ENCODE measurements around the gene HMGXB4.
A peak's percentile ranks its signal among the peaks of the same experiment; 100 is the strongest.

HMGXB4 gene

DNA sequence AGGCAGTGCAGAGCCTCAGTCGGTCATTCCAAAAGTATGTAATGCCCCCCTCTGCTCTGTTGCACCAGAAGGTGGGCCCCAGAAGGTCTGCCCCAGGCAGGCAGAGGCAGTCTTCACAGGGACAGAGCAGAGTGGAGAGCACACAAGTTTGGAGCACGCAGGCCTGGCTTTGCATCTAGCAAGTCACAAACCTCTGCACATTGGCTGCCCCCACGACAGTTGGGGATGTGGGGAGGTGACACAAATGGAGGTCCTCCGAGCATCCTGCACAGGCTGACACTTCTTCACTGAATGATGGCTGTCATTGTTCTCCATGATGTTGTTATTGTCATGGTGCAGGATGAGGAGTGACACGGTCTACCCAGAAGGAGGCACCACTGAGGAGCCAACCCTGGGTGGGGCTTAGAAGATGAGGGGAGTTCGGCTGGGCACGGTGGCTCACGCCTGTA, 54.3 kb downstream of the HMGXB4 start:
- DNase-seq = no peak

DNA sequence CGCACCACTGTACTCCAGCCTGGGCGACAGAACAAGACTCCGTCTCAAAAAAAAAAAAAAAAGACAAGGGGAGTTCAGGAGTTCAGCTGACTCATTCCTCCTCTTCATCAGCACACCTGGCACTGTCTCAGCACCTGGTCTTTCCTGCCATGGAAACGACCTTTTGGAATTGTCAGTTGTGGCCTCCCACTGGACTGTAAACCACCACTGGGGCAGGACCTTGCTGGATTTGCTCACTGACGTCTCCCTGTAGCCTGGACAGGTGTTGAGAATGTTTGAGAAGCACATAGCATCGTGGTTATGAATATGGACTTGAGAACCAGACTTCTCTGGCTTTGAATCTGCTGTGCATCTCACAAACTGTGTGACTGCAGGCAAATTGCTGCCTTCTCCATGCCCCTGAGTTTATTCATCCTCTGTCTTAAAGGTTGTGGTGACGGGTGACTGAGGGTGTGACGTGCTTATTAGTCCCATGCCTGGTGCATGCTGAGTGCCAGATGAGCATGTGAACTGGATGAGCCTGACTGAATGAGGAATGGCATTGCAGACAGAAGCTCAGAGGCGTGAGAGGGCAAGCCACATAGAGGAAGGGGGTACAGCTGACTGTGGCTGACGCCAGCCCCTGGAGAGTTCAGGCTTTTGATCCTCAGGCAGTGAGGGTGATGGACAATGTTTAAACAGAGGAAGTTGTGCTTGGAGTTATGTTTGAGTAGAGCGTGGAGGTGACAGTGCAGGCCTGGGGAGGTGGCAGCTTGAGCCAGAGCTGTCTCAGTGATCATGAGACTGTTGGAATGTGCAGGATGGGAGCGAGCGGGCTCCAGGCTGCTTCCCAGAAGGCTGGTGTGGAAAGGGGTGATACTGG, 55.1 kb downstream of the HMGXB4 start:
- no peak for DNase-seq

DNA sequence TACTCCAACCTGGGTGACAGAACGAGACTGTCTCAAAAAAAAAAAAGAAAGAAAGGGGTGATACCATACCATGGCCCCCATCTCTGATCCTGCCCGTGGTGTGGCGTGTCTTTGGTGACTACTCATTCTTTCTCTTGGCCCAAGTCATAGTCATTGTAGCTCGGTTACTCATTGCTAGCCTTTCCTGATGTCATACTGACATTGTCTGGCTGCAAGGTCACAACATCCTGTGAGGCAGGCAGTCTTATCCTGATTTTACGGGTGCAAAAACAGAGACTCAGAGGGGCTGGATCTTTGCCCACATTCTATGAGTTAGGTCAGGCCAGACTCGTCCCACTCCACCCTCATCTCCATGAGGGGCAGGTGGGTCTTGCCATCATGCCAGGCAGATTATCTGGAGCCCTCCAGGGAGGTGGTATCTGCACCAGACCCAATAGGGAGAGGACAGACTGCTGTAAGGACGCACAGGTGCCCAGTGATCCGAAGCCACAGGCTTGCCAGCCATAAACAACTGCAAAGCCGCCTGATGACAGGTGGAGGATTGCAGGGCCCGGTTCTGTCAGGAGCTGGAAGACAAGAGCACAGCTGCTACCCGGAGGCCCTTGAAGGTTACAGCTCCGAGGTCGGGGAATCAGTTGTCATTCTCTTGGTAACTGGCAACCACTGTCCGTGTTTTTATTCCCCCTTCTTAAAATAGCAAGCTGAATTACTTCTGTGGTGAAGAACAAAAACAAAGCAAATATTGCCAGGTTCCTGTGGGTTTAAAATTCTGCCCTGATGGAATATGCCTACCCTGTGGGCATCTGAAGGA, 56.2 kb downstream of the HMGXB4 start:
- no peak for DNase-seq

GRCh38 chr22:35314161-35314942, 57.1 kb downstream of the HMGXB4 start:
- DNase-seq = no peak

DNA sequence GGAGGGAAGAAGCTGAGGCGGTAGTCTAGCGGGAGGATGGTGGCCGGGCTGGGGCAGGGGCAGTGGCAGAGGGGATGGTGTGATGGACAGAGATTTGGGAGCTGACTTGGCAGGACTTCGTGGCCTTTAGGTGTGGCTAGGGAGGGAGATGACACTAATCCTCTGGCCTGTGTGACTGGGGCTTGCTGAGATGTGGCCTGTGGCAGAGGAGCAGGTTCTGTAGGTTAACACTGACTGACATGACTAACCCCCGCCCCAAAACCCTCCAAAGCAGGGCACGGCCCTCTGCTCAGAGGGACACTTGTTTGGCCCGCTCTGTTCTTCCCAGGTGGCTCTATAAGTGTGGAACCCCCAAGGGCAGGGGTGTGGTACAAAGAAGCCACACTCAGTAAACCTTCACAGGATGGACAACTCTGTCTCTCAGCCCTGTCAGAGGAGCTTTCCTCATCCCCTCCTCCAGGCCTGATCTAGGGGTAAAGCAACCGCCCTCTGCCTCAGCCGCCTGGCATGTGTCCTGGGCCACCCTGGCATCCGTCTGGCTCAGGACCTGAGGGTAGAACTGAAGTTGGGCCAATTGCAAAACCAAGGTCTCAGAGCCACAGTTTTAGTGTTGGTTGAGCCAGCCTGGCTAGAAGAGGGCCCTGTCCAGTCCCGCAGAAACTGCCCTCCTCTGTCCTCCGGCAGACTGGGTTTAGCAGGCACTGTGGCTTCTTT, 58.0 kb downstream of the HMGXB4 start:
- no peak for DNase-seq

GRCh38 chr22:35315855-35316745, 58.8 kb downstream of the HMGXB4 start:
- DNase-seq = peak; percentile 31

GRCh38 chr22:35316751-35317150, 59.5 kb downstream of the HMGXB4 start:
- no peak for DNase-seq

DNA sequence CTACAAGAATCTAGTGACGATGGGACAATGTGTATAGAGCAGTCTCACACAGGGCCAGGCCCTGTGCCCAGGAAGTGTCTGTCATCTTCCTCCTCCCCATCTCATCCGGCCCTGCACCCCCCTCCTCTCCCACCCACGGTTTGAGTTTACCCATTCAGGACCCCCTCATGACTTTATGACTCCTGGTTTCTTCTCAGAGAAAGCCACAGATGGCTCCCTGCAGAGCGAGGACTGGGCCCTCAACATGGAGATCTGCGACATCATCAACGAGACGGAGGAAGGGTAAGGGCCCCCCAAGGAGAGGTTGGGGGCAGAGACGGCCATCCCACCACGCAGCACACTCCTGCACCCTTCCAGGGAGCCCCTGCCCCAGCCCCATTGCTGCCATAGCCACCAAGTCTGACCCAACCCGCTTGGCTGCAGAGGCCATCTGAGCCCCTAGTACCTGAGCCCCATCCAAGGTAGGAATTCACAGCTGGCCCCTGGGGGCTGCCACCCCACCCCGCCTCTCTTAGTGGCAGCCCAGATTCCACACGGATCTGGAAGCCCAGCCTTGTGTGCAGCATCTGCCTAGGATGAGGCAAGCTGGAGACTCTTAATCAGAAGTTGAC, 60.5 kb downstream of the HMGXB4 start:
- no peak for DNase-seq

DNA sequence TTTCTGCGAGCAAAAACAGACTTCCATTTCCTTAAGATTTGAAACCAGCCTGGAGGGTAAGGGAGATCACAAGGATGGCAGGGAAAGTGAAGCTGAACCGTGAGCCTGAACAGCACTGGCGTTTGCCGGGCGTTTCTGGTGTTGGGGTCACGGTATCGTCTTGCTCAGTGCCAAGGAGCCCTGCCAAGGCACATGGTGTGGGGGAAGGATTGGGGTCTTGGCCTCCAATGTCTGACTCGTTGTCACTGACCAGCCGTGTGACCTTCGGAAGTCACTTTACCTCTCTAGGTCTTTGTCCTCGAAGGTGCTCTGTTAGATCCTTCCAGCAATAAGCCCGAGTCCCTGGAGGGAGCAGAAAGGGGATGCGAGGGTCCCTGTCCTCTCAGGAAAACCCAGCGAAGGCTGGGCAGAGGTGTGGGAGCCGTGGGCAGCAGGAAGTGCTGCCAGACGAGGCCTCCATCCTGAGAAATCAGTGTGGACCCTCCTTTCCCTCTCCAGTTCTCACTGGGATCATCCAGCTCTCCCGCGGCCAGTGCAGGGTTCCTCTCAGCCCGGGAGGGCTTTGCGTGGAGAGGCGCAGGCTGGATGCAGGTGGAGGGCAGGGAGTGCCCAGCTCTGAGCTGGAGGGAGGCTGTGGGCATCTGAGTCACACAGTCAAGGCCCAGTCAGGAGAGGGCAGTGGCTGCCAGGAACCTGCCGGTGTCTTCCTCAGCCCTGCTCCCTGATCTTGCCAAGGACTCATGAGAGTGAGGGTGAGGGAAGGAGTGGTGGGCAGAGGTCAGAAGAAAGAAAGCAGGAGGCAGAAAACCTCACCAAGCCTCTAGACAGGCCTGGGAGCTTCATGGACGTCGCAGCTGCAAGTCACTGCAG, 61.3 kb downstream of the HMGXB4 start:
- DNase-seq = no peak

DNA sequence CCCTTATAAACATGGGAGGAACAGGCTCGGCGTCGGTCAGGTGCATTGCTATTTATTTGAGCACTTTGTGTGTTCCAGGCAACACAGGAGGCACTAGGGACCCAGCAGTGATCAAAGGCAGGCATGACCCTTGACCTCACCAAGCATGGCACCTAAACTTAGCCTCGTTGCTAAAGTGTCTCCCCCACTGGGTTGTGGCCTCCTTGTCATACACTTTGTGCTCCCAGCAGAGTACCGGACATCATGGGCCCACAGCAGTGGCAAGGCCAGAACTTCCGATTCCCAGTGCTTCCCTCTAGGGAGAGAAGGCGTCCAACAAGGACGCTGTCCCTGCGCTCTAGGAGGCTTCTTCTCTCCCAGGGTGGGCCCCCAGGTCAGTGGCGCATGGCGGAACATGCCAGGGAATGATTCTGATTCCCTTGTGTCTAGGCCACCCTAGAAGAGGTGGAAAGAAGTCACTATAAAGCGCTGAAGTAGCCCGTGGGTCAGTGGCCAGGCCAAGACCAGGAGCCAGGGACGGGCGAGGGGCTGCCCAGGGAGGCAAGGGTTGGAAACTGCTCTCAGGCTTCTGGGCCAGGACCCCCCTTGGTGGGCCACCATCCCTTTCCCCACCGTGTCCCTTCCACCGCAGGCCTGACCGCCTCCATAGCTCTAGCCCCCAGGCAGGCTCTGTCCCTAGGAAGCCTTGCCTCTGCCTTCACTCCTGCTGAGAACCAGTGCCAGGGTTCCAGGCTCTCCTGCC, 62.1 kb downstream of the HMGXB4 start:
- no peak for DNase-seq

GRCh38 chr22:35322126-35322525, 64.8 kb downstream of the HMGXB4 start:
- no peak for DNase-seq

DNA sequence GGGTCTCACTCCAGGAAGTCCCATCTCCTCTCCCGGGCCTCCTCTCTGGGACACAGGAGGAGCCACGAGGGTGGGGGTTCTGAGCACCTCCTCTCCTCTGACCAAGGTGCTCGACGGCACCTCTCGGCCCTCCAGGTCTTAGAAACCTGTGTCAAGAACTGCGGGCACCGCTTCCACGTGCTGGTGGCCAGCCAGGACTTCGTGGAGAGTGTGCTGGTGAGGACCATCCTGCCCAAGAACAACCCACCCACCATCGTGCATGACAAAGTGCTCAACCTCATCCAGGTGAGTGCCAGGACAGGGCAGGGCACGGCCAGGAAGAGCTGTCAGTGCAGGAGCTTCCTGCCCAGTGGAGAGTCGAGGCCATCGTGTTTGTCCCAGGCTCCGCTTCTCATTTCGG, 65.6 kb downstream of the HMGXB4 start:
- no peak for DNase-seq

- DNase-seq = no peak
Observed at GRCh38 chr22:35323305-35323704, 66.0 kb downstream of the HMGXB4 start.

DNA sequence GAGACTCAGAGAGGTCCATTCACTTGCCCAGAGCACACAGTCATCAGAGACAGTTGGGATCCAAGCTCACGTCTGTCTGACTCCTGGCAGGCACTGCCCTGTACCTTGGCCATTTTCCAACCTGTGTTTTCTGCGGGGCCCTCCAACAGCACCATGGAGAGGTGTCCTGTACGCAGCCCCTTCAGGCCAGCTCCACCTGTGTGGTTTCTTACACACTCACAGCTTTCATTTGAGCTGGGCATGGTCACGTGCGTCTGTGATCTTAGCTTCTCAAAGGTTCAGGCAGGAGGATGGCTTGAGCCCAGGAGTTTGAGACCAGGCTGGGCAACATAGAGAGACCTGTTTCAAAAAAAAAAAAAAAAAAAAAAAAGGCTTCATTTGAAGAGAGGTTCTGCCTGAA, 66.8 kb downstream of the HMGXB4 start:
- no peak for DNase-seq

- DNase-seq = no peak
Observed at GRCh38 chr22:35324762-35325161, 67.5 kb downstream of the HMGXB4 start.

- no peak for DNase-seq
Observed at GRCh38 chr22:35325209-35325608, 67.9 kb downstream of the HMGXB4 start.

DNA sequence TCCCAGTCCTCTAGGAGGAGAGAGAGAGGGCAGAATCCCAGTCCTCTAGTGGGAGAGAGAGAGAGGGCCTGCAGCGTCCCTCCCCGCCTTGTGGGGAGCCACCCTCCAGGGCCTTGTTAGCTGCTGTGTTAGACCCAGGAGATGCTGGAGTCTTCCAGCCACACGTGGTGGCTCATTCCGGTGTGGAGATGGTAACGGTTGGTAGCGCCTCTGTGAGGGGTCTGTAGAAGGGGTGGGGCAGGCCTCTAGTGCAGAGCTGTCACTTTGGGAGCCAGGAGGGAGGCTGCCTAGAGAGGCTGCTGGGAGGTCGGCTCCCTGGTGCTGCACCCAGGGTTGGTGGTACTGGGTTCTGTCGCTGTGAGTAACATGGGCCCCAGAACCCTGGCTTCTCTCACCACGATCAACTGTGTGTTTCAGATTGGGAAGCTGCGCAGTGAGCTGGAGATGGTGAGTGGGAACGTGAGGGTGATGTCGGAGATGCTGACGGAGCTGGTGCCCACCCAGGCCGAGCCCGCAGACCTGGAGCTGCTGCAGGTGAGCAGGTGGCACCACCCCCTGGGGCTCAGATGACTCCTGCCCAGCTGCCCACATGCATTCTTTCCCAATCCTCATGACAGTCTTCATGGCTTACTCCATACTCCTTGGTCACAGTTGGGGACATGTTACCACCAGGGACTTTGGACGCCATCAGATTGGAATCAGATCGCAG, 69.7 kb downstream of the HMGXB4 start:
- DNase-seq = no peak

DNA sequence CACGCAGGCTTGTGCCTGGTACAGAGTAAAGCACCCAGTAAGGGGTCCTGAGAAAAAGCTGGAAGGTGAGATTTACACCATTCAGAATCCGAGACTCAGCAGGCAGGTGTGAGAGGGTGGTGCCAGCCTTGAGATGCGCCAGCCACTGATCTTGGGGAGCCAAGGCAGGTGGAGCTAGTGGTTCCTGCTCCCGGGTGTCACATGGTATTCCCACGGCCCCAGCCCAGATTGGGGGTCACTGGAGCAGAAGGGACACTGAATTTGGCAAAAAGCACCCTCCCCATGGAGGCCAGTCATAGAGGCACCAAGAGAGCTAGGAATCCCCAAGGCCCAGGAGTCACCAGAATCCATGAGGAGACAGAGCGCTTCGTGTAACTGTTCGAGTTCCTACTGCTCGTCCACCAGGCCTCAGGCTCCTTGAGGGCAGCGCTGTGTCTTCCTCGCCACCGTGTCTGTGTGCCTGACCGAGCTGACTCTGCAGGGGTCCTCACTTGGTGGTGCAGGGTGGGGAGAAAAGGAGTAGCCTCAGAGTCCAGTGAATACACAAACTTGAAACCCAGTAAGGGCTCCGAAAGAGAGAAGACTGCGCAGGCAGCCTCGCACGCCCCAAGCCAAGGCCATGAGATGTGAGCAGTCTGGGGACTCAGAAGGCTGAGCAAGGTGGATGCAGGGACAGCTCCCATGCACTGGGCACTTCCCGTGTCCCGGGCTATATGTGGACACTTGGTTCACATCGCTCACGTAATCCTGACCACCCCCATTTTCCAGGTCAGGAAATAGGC, 70.6 kb downstream of the HMGXB4 start:
- no peak for DNase-seq
